Hematopoietic multipotent progenitor cell (in vitro differentiated cells): ENCODE results near the gene IL32. TPM values are rescaled to one million over a fixed set of nuclear protein-coding genes. Genes with fewer than 3 reads are reported as not detected.
A peak's percentile ranks its signal among the peaks of the same experiment; 100 is the strongest.

ENCODE experiments used
- DNase-seq, 3 donors: peaks; one replicate each; pipeline ENCODE4 v3.0.0-alpha.2; 2011 to 2015; ENCODE audit warnings: low read depth in 2 of 3, low spot score in 2 of 3
- total RNA-seq: library from RNA; depleted of rRNA; stranded (reverse); fragments of >200 nt; gene quantifications from one replicate; pipeline ENCODE4 v1.2.3, GENCODE V29; 2012

The IL32 gene, protein sequence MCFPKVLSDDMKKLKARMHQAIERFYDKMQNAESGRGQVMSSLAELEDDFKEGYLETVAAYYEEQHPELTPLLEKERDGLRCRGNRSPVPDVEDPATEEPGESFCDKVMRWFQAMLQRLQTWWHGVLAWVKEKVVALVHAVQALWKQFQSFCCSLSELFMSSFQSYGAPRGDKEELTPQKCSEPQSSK
- 0.54 TPM for total RNA-seq

DNA sequence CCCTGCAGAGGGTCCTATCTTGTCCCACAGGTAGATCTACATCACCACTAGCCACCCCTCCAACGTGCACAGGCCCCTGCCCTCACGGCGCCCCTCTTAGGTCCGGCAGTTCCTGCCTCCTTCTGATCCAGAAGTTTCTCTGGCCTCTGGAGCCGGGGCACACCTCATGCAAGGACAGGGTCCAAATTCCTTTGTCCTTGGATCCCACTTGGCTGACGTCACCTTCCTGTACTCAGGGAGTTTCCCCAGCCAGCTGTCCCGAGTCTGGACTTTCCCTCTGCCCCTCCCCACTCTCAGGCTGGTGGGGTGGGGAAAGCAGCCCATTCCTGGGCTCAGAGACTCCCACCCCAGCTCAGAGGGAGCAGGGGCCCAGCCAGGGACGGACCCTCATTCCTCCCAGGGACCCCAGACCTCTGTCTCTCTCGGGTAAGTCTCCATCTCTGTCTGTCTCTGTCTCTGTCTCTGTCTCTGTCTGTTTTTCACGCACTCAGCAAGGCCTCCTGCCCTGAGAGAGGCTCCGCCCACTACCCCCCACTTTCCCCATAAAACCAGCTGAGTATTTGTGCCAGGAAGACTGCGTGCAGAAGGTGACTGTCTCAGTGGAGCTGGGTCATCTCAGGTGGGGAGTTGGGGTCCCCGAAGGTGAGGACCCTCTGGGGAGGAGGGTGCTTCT is at the start of gene IL32:
Gene IL32, plus strand, starts transcription at position 572 of the 673 bp plus-strand sequence. CDS start 172 bp downstream, outside the sequence.
- peak in 1 of 3 donors; percentile 53 for DNase-seq

DNA sequence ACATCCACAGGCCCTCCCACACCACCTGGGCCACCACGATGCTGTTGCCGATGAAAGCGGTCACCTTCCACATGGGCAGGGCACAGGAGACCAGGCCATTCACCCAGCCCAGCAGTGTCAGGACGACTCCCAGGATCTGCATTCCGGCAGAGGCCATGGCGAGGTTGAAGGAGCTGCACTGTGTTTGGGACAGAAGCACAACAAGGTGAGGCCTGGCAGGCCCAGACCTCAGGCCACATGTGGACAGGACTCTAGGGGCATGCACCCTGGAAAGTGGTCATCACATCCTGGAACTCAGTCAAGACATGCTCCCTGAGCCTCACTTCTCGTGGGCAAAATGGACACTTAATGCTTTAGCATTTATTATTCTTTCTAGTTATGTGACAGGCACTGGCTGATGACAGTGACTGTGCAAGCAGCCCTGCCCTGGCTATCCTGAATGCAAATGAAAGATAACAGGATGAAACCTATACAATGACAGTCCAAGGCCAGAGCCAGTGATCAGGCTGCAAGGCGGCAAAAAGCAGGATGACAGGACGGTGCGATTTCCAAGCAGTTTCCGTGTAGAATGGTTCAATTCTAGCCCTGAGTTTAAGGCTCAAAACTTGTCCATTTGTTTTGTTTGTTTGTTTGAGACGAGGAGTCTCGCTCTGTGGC is 49.4 kb upstream of the IL32 start:
- no peak for DNase-seq

DNA sequence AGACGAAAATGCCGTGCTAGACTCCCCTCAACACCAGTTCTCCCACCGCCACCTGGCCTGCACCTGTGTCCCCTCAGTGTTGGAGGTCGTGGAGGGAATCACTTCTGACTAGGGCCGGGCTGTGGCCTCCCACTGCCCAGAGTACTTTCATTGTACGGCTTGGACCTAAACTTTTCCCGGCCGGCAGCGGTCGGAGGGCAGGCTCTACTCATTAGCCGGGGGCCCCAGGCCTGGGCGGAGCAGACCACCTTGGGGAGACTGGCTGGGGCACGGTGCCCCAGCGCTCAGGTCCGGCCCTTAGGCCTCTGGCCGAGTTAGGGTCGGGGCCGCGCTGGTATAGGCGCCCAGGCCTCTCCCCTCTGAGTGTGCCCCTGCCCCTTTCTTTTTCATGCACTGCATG is 48.1 kb upstream of the IL32 start:
- no peak for DNase-seq

DNA sequence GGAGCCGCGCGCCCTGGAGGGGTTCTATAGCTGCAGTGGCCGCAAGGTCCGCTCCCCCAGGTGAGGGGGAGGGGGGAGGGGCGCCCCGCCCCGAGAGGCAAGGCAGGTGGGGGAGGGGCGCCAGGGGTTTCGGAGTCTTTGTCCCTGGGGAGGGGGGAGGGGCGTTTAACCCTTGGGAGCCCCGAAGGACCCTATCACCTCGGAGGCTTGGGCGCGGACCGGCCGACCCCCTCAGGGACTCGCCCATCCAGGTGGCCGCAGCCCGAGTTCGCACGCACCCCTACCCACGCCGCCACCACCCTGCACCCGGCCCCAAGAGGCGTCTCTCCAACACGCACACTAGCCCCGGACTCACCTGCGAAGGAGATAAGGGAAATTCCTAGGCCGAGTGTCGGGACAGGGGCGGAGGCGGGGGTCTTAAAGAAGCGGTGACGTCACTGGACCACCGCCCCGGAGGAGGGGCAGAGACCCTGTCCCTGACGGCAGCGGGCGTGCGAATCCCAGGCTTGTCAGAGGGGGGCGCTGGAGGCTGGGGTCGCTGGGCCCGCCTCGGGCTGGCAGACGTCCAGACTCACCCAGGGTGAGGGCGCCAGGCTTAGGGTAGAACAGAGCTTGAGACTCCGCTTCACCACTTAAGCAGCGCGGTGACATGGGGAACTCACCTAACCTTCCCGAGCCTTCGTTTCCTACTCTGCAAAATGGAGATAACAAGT is 47.5 kb upstream of the IL32 start, which contains the start of gene CLDN6:
Gene CLDN6, minus strand, starts transcription at position 390 of the 713 bp plus-strand sequence. CDS start 2,162 bp downstream, outside the sequence.
- peak in 2 of 3 donors; percentile 71 to 72 for DNase-seq

DNA sequence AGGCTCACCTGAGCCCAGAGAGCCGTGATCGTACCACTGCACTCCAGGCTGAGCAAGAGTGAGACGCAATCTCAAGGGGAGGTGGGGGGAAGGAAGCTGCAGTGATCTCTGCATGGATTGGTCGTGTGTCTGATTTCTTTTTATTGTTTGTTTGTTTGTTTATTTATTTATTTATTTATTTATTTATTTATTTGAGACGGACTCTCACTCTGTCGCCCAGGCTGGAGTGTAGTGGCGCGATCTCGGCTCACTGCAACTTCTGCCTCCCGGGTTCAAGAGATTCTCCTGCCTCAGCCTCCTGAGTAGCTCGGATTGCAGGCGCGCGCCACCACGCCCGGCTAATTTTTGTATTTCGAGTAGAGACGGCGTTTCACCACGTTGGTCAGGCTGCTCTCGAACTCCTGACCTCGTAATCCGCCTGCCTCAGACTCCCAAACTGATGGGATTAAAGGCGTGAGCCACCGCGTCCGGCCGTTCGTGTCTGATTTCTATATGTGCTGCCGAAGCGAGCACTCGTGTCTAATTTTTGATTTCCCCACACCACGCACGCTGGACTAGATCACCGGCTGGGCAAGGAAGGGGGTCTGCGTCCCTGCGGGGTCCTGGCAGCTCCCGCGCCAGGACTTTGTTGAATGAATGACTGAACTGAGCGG is 45.7 kb upstream of the IL32 start:
- no peak for DNase-seq

DNA sequence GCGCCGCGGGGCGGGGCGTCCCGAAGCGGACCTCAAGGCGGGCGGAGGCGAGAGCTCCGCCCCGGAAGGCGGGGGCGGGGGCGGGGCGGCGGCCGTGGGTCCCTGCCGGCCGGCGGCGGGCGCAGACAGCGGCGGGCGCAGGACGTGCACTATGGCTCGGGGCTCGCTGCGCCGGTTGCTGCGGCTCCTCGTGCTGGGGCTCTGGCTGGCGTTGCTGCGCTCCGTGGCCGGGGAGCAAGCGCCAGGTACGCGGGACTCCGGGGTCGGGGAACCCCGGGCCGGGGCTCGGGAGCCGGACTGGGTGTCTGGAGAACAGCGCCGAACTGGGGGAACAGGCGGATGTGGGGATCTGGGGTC is 45.2 kb upstream of the IL32 start, which contains the start of gene TNFRSF12A:
Gene TNFRSF12A, plus strand, starts transcription at position 122 of the 357 bp plus-strand sequence. Its CDS starts 30 bp downstream, at position 152.
- DNase-seq, result peak; percentile 52 to 74 (median 74)

DNA sequence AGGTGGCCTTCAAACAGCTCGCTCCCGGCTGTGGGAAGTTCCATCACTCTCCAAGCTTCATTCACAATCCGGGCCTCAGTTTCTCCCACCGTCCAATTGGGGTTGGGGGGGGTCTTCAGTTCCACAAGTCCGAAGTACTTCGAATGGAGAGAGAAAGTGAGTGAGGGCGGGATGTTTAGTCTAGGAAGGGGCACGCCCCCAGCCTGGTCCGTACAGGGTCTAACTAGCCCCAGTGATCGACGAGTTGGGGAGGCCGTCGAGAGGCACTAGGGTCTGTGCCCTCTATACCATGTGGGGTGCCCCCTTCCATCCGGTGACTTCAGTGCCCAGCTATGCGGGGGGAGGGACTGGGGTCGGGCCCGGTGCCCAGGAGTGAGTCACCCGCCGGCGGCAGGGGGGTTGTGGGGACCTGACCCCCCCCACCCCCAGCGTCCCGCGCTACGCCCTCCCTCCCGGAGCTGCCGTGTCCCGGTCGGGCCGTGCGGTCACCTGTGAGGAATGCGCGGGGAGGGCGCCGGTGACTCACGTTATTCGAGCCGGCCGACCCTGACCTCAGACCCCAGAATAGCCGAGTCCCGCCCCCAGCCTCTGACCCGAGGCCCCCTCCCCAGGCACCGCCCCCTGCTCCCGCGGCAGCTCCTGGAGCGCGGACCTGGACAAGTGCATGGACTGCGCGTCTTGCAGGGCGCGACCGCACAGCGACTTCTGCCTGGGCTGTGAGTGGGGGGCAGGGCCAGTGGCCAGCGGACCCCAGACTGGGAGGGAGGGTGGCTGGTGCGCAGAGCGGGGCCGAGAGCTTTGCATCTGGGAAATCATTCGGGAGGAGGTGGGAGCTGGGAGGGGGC is 44.6 kb upstream of the IL32 start:
- DNase-seq, result peak; percentile 30 to 82 (median 56)

DNA sequence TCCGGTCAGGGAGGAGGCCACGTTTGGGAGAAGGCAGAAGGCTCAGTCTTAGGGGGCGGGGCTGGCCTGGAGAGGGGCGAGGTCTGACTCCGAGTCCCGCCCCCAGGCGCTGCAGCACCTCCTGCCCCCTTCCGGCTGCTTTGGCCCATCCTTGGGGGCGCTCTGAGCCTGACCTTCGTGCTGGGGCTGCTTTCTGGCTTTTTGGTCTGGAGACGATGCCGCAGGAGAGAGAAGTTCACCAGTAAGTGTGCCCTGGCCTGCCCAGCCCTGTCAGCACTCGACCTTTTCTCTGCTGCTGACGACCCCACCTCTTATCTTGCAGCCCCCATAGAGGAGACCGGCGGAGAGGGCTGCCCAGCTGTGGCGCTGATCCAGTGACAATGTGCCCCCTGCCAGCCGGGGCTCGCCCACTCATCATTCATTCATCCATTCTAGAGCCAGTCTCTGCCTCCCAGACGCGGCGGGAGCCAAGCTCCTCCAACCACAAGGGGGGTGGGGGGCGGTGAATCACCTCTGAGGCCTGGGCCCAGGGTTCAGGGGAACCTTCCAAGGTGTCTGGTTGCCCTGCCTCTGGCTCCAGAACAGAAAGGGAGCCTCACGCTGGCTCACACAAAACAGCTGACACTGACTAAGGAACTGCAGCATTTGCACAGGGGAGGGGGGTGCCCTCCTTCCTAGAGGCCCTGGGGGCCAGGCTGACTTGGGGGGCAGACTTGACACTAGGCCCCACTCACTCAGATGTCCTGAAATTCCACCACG is 43.8 kb upstream of the IL32 start:
- DNase-seq, result peak in 2 of 3 donors; percentile 69 to 73

DNA sequence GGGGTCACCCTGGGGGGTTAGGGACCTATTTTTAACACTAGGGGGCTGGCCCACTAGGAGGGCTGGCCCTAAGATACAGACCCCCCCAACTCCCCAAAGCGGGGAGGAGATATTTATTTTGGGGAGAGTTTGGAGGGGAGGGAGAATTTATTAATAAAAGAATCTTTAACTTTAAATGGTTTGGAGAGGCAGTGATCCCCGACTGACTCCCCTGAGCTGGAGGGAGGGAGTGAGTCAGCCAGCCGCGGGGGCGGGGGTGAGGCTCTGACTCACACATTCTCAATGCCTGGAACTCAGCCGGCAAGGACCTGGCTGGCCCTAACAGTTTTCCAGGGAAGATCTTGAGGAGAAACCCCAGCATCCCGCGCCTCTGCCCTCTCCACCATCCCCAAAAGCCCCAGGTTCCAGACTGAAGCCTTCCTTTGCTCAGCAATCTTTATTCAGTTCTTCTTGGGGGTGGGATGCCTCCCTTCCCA is 43.2 kb upstream of the IL32 start:
- peak in 2 of 3 donors; percentile 77 to 79 for DNase-seq

DNA sequence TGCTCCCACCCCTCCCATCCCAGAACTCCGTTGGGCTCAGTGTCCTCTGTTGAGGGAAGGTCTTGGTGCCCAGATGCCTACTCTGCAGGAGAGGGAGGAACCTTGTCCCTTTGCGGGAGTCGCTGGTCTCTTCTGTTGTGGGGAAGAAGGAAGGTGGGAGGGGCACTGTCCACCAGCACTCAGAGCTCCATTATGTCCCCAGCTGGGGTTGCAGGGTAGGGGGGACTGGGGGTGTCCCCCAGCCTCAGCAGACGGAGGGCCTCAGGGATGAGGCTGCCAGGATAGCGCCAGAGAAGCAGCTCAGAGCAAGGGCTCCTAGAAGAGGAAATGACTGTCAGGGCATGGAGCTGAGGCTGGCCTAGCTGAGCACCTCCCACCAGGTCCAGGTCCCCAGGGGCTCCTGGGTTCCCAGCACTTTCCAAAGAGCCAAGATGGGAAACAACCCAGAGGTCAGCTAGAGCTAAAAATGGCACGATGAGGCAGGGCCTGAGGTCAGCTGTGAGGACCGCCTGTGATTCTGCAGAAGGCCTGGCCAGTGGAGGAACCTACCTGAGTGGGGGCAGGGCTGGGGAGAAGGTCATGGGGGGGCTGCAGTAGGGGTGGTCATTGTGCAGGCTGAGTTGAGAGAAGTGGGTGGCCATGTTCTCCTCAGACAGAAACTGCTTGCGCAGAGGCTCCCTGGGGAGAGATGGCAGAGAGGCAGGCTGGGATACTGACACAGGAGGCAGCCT is 42.6 kb upstream of the IL32 start:
- no peak for DNase-seq

DNA sequence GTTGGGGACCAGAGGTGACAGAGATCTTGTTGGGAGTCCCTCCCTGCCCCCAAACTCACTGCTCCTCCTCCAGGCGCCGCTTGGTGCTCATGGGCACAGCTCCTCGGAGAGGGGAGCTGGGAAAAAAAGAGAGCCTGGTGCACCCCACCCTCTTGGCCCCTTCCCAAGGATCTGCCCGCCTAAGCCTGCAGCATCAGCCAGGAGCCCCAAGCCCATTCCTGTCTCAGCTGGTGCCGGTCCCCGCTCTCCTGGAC is 42.1 kb upstream of the IL32 start:
- DNase-seq, result no peak

DNA sequence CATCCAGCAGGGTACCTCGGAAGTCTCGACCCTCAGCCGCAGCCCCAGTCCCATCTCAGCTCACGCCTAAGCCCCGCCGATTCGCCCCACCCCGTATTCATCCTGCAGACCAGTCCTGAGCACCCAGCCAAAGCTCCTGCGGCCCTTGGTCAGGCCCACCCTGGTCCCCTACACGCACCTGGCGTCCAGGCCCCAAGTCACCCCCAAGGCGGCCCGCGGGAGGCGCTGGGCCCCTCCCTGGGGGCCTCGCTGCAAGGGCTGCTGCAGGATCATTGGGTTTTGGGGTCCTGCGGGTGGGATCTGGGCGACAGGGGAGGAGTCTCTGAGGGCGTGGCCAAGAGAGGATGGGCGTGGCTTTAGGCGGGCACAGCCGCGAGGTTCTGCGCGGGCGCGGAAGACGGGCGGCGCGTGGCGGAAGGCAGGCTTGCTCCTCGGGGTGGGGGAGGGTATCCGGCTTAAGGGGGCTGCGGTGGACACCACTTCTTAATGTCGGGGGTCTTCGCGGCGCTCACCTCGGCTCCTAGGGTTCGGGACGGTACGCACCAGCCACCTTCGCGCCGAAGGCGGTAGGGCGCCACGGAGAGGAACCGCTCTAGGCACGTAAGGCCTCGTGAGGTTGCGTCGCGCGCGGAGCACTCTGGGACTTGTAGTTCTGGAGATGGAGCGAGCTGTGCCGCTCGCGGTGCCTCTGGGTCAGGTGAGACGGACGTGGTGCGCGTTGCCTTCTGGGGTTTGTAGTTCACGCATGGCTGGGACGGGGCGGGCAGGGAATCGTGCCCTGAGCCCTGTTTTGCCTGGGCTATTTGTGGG is 41.6 kb upstream of the IL32 start, which contains the start of the genes HCFC1R1 and THOC6:
Gene HCFC1R1, minus strand, starts transcription at position 274 of the 810 bp plus-strand sequence. Its CDS starts 1 bp downstream, at position 273.
Gene THOC6, plus strand, starts transcription at position 367 of the 810 bp plus-strand sequence. Its CDS starts 292 bp downstream, at position 659.
- peak; percentile 93 to 98 (median 97) for DNase-seq

DNA sequence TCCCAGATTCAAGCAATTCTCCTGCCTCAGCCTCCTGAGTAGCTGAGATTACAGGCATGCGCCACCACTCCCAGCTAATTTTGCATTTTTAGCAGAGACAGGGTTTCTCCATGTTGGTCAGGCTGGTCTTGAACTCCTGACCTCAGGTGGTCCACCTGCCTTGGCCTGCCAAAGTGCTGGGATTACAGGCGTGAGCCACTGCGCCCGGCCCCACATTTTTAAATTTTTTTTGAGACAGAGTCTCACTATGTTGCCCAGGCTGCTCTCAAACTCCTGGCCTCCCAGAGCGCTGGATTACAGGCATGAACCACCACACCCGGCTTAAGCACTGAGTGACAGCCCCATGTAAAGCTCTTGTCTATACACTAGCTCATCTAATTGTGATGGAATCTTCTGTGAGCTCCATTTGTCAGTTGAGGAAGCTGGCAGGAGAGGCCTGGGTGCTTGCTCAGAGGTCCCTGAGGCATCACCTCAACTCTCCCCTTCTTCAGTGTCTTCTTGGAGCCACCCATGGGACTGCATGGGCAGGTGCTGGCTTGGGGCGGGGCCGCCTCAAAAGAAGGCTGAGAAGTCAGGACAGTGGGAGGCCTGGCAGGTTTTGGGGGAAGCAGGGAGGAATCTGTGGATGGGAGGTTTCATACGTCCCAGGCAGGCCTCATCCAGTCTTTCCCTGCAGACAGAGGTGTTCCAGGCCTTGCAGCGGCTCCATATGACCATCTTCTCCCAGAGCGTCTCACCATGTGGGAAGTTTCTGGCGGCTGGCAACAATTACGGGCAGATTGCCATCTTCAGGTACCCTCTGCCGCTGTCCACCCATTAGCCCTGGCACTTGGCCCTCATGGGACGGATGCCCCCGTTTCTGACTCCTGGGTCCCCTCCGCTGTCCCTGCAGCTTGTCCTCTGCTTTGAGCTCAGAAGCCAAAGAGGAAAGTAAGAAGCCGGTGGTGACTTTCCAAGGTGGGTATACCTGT is 40.1 kb upstream of the IL32 start:
- DNase-seq, result no peak

DNA sequence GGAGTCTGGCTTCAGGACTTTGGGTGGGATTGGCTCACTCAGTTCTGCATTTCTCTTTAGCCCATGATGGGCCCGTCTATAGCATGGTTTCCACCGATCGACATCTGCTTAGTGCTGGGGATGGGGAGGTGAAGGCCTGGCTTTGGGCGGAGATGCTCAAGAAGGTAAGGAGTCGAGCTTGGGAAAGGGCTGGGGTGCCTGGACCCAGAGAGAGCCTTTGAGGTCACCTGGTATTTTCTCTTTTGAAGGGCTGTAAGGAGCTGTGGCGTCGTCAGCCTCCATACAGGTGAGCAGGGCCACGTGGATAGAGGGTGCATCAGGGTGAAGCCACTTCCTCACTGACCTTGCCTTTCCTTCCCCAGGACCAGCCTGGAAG is 39.4 kb upstream of the IL32 start:
- no peak for DNase-seq

DNA sequence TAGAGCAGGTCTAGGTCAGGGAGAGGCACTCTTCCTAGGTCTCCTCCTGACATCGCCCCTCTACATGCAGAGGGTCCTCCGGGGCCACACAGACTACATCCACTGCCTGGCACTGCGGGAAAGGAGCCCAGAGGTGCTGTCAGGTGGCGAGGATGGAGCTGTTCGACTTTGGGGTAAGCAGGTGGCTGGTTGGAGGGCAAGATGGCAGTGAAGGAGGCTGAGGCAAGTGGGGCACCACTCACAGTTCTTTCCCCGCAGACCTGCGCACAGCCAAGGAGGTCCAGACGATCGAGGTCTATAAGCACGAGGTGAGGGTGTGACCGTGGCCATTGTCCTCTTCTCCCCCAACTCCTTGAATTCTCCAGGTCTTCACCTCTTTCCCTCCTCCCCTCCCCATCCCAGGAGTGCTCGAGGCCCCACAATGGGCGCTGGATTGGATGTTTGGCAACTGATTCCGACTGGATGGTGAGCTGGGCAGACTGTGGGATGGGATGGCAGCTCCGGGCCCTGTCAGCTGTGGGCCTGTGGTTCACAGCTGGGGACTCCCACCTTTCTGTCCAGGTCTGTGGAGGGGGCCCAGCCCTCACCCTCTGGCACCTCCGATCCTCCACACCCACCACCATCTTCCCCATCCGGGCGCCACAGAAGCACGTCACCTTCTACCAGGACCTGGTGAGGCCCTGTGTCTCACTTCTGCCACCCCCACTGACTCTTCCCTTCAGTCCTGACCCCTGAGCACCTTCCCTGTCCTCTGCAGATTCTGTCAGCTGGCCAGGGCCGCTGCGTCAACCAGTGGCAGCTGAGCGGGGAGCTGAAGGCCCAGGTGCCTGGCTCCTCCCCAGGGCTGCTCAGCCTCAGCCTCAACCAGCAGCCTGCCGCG is 38.6 kb upstream of the IL32 start:
- DNase-seq, result no peak
